ENCODE data around the gene SLC2A9.

Gene SLC2A9

DNA sequence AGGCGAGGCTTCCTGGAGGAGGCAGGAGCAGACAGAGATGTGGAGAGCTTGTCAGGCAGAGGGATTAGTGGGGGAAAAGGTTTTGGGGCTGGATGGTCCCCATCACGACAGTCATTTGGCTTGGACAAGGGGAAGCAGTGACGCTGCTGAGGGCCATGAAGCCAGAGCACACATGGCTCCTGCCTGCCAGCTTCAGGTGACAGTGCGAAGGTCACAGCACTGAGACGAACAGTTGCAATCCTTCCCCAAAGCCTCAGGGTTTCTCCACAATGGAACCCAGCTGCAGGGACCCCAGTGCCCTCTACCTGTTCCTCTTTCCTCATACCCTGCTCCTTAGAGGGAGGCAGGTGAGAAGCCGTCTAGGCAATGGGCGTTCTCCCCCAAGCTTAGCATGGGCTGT, 129.6 kb downstream of the SLC2A9 start:
- Histone ChIP-seq H3K27me3 (ENCODE audit: insufficient read depth, low read length) (no peaks in the 10 kb centered on the region), H3K9me3 (ENCODE audit: insufficient read depth, low read depth, low read length) (no peaks in the 10 kb centered on the region), H3K4me1 (ENCODE audit: insufficient read depth, low read length) (no peaks in the 10 kb centered on the region), H3K27ac (ENCODE audit: low read length) (no peak overlapping the region), H3K36me3 (ENCODE audit: insufficient read depth, low read depth, low read length) (no peaks in the 10 kb centered on the region), H3K4me3 (ENCODE audit: low read length) (no peak overlapping the region), H3K9ac (ENCODE audit: low read depth, low read length) (no peak overlapping the region)

DNA sequence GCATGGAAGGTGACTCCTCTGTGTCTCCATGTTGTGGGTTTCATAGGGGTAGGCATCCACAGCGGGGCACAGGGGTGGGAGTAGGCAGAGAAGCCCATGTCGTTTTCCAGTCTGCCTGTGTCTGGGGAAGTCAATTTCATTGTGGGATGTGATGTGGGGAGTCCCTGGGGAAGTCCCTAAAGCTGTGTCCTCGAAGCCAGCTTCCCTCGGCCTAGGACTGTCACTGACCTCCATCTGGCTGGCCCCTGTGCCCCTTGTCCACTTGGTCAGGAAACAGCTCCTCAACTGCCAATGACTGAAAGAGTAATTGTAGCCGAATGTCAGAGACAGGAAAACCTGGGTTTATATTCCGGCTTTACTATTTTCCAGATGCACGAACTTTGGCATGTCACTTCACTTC, 130.2 kb downstream of the SLC2A9 start:
- no peaks in the 10 kb centered on the region for H3K27me3 ChIP-seq (ENCODE audit: insufficient read depth, low read length)
- H3K36me3 ChIP-seq (ENCODE audit: insufficient read depth, low read depth, low read length) = no peaks in the 10 kb centered on the region
- H3K27ac ChIP-seq (ENCODE audit: low read length) = no peak overlapping the region
- no peaks in the 10 kb centered on the region for H3K9me3 ChIP-seq (ENCODE audit: insufficient read depth, low read depth, low read length)
- H3K4me1 ChIP-seq (ENCODE audit: insufficient read depth, low read length) = no peaks in the 10 kb centered on the region
- no peak overlapping the region for H3K4me3 ChIP-seq (ENCODE audit: low read length)
- no peak overlapping the region for H3K9ac ChIP-seq (ENCODE audit: low read depth, low read length)

DNA sequence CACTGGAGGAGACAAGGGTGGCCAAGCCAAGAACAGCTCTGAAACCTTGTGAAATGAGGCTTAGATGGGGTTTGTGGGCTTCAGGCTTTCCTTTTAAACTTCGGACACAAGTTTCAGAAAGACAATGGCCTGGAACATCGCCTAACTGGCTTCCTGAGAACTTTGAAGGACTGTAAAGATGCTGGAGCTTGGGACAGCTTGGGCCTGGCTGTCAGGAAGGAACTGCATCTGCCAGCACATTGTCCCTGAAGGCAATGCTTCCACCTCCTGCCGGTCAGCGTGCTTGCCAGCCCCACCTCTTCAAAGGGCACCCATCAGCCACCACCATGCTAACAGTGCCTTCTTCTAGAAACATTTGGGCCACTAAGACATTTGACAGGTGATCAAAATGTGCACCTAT, 132.0 kb downstream of the SLC2A9 start:
- H3K4me1 ChIP-seq (ENCODE audit: insufficient read depth, low read length) = no peaks in the 10 kb centered on the region
- no peaks in the 10 kb centered on the region for H3K27me3 ChIP-seq (ENCODE audit: insufficient read depth, low read length)
- H3K9me3 ChIP-seq (ENCODE audit: insufficient read depth, low read depth, low read length) = no peaks in the 10 kb centered on the region
- no peak overlapping the region for H3K9ac ChIP-seq (ENCODE audit: low read depth, low read length)
- H3K4me3 ChIP-seq (ENCODE audit: low read length) = no peak overlapping the region
- no peak overlapping the region for H3K27ac ChIP-seq (ENCODE audit: low read length)
- no peaks in the 10 kb centered on the region for H3K36me3 ChIP-seq (ENCODE audit: insufficient read depth, low read depth, low read length)

DNA sequence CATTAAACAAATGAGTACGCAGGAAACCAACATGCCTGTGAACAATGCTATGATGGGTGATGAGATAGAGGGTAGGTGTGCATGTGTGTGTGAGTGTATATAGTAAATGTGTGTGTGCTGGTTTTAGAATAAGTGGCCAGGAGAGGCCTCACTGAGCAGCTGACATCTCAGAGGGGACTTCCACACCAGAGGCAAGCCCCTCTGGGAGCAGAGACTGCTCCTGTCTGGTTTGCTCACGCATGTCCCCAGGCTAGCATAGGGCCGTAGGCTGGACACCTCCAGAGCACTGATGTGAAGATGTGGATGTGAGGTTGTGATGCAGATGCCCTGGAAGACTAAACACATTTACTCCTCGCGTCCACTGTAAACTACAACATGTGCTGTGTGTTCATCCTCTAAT, 135.3 kb downstream of the SLC2A9 start:
- Histone ChIP-seq H3K9me3 (ENCODE audit: insufficient read depth, low read depth, low read length) (no peaks in the 10 kb centered on the region), H3K4me3 (ENCODE audit: low read length) (no peak overlapping the region), H3K9ac (ENCODE audit: low read depth, low read length) (no peak overlapping the region), H3K27me3 (ENCODE audit: insufficient read depth, low read length) (no peaks in the 10 kb centered on the region), H3K27ac (ENCODE audit: low read length) (no peak overlapping the region), H3K4me1 (ENCODE audit: insufficient read depth, low read length) (peaks cover 20% of the 10 kb centered on the region; the same call in 1 of the 2 replicates), H3K36me3 (ENCODE audit: insufficient read depth, low read depth, low read length) (no peaks in the 10 kb centered on the region)

DNA sequence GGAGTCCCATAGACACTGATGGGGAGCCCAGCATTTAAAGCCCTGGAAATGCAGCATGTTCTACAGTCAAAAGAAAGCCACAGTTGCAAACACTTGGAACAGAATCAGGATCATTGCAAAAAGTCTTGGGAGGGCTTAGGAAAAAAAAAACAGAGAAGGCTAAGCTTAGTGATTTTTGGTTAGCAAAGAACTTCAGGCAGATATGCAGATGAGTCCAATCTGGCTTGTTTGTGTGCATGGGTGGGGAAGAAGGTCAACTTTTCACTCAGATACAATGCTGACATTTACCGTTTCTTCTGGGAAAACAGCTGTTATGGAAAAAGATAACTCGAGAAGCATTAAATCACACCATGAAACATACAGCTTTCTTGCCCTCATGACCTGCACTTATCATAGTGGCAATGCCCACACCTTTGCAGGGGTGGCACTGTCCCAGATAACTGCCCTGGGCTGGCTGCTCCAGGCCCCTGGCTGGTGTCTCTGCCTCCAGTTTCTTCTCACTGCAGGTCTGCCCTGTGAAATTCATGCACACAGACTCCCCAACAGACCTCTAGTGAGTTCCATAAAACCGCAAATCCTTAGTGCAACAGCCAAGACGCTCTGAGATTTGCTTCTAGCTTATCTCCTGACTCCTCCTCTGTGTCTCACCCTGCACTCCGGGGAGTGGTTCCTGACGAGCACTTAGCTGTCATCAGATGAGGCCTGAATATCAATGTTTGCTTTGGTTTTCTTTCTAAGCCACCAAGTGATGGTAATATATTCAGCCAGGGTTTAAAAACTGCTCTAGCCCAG, 140.7 kb downstream of the SLC2A9 start:
- H3K4me3 ChIP-seq (ENCODE audit: low read length) = no peak overlapping the region
- H3K36me3 ChIP-seq (ENCODE audit: insufficient read depth, low read depth, low read length) = no peaks in the 10 kb centered on the region
- peaks cover 24% of the 10 kb centered on the region; the same call in 1 of the 2 replicates for H3K4me1 ChIP-seq (ENCODE audit: insufficient read depth, low read length)

DNA sequence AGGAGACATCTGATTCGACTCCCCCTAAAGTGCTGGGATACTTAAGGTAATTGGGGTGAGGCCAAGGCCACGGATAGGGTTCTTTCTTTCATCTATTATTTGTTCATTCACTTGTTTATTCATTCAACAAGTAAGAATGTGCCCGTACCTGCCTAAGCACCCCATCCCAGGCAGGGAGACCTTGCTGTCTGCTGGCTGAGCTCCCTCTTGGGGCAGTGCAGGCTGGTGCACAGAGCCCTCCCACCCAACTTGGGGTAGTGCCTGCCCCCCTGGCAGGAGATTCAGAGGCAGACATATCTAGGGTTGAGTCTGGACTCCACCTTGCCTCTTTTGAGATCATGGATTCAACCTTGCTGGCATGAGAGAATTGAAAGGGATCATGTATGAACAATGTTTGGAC, 144.2 kb downstream of the SLC2A9 start:
- Histone ChIP-seq H3K27me3 (ENCODE audit: insufficient read depth, low read length) (no peaks in the 10 kb centered on the region), H3K9me3 (ENCODE audit: insufficient read depth, low read depth, low read length) (no peaks in the 10 kb centered on the region), H3K9ac (ENCODE audit: low read depth, low read length) (no peak overlapping the region), H3K36me3 (ENCODE audit: insufficient read depth, low read depth, low read length) (no peaks in the 10 kb centered on the region), H3K4me3 (ENCODE audit: low read length) (no peak overlapping the region), H3K4me1 (ENCODE audit: insufficient read depth, low read length) (peaks cover 14% of the 10 kb centered on the region; the same call in 1 of the 2 replicates), H3K27ac (ENCODE audit: low read length) (no peak overlapping the region)

More for the DNA sequence above, 140.7 kb downstream of the SLC2A9 start:
- Histone ChIP-seq H3K9me3 (ENCODE audit: insufficient read depth, low read depth, low read length) (no peaks in the 10 kb centered on the region), H3K27ac (ENCODE audit: low read length) (no peak overlapping the region), H3K9ac (ENCODE audit: low read depth, low read length) (no peak overlapping the region), H3K27me3 (ENCODE audit: insufficient read depth, low read length) (no peaks in the 10 kb centered on the region)

DNA sequence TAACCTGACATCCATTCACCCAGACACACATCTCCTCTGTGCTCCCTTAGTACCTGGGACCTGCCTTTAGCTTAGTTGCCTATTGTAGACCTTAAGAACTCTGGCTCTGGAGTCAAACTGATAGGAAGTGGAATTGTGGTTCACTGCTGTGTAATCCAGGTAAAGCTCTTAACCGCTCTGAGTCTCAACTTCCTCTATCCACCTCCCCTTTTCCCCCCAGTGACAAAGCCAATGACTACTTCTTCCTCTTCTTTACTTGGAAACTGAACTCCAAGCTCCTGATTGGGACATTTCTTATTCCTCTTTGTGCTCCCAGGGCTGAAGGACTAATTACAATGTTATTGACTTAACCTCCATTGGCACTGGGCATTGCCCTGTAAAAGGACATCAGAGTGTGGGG, 145.8 kb downstream of the SLC2A9 start:
- Histone ChIP-seq H3K27ac (ENCODE audit: low read length) (no peak overlapping the region), H3K36me3 (ENCODE audit: insufficient read depth, low read depth, low read length) (no peaks in the 10 kb centered on the region), H3K9ac (ENCODE audit: low read depth, low read length) (no peak overlapping the region), H3K4me3 (ENCODE audit: low read length) (no peak overlapping the region), H3K4me1 (ENCODE audit: insufficient read depth, low read length) (no peaks in the 10 kb centered on the region), H3K9me3 (ENCODE audit: insufficient read depth, low read depth, low read length) (no peaks in the 10 kb centered on the region), H3K27me3 (ENCODE audit: insufficient read depth, low read length) (no peaks in the 10 kb centered on the region)

DNA sequence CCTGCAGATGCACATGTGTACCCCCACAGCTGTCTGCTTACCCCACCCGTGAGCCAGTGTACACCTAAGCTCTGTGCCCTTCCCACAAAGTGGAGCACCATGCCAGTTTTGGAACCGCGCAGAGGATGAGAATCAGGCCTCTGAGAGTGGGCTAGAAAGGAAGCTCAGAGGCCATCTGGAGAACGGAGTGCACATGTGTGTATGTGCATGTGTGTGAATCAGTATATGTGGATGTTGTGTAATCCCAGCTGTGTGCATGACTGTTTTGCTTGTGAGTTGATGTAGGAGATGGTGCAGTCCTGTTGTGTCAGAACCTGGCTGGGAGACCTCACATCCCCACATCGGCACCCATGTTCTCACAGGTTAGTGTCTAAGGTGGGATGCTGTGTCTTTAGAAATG, 146.9 kb downstream of the SLC2A9 start:
- H3K9me3 ChIP-seq (ENCODE audit: insufficient read depth, low read depth, low read length) = no peaks in the 10 kb centered on the region
- no peak overlapping the region for H3K9ac ChIP-seq (ENCODE audit: low read depth, low read length)
- no peaks in the 10 kb centered on the region for H3K27me3 ChIP-seq (ENCODE audit: insufficient read depth, low read length)
- H3K27ac ChIP-seq (ENCODE audit: low read length) = no peak overlapping the region
- no peaks in the 10 kb centered on the region for H3K36me3 ChIP-seq (ENCODE audit: insufficient read depth, low read depth, low read length)
- H3K4me1 ChIP-seq (ENCODE audit: insufficient read depth, low read length) = no peaks in the 10 kb centered on the region
- no peak overlapping the region for H3K4me3 ChIP-seq (ENCODE audit: low read length)

DNA sequence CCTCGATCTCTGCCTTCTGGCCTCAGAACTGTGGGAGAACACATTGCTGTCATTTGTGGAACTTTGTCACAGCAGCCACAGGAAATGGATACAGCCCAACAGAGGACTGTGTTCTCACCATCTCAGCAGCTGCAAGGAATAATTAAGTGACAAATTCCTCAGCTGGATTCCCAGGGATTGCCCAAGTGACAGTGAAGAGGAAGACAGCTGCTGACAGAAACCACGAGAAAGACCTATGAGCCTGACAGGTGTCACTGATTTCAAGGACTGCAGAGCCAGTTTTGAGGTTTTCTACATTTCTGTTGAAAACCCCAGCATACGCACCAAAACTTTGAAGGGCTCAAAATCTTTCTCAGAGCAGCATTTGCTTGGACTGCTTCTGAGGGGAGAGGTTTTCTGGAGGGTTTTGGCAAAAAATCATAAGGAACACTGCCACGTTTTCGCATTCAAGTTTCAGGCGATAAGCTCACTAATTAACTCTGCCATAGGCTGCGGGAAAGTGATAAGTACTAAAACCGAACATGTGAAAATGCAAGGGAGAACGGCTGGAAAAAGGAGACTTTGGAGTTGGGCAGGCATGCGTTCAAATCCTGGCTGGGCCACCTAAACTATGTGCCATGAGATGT, 151.0 kb downstream of the SLC2A9 start:
- H3K27ac ChIP-seq (ENCODE audit: low read length) = no peak overlapping the region
- H3K4me3 ChIP-seq (ENCODE audit: low read length) = no peak overlapping the region

DNA sequence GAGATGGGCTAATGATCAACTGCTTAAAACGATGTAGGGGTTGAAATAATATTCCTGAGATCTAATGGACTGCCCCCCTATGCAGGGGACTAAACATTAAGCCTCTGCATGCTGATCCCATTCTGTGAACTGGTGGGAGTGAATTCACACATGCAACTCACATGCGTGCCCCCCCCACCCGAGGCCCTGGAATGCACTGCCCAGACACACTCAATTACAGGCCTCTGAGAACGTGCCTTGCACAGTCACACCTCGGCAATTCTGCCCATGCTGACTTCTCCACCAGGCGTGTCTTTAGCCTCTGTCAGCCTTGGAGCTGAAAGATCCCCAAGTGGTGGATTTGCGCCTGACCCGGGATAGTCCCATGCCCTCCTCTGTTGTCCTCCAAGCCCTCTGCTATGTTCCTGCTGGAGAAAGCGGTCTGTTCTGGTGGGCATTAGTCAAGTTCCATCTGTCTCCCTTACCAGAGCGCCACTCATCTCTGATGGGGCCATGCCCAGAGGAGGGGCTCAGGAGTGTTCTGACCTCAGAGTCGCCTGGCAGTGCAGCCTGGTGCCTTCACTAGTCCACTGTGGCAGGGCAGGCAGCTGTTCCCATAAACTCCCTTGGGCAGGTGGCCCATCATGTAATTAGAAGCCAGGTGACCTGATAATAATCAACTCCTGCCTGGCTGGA, 153.4 kb downstream of the SLC2A9 start:
- Histone ChIP-seq H3K9me3 (ENCODE audit: insufficient read depth, low read depth, low read length) (no peaks in the 10 kb centered on the region), H3K9ac (ENCODE audit: low read depth, low read length) (no peak overlapping the region), H3K4me3 (ENCODE audit: low read length) (no peak overlapping the region), H3K36me3 (ENCODE audit: insufficient read depth, low read depth, low read length) (no peaks in the 10 kb centered on the region), H3K27me3 (ENCODE audit: insufficient read depth, low read length) (no peaks in the 10 kb centered on the region), H3K27ac (ENCODE audit: low read length) (no peak overlapping the region), H3K4me1 (ENCODE audit: insufficient read depth, low read length) (no peaks in the 10 kb centered on the region)

More for the DNA sequence above, 151.0 kb downstream of the SLC2A9 start:
- H3K36me3 ChIP-seq (ENCODE audit: insufficient read depth, low read depth, low read length) = no peaks in the 10 kb centered on the region
- no peaks in the 10 kb centered on the region for H3K27me3 ChIP-seq (ENCODE audit: insufficient read depth, low read length)
- H3K9me3 ChIP-seq (ENCODE audit: insufficient read depth, low read depth, low read length) = no peaks in the 10 kb centered on the region
- no peak overlapping the region for H3K9ac ChIP-seq (ENCODE audit: low read depth, low read length)
- no peaks in the 10 kb centered on the region for H3K4me1 ChIP-seq (ENCODE audit: insufficient read depth, low read length)

DNA sequence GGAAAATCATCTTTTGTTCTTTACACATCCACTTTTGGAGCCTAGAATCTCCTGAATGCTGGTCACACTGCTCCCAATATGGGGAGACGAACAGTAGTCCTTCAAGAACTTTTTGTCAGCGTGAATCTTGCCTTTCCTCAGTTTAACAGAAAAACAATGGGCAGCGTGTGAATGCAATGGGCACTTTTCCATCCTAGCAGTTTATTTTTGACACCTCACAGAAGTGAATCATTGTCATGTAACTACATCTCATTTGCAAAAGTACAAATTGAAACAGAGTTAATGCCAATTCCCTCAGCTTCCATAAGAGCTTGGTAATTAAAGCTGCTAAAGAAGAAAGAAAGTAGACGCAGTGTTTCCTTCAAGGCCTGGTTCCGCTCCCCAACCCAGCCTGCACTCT, 154.4 kb downstream of the SLC2A9 start:
- Histone ChIP-seq H3K9ac (ENCODE audit: low read depth, low read length) (no peak overlapping the region), H3K4me1 (ENCODE audit: insufficient read depth, low read length) (no peaks in the 10 kb centered on the region), H3K27ac (ENCODE audit: low read length) (no peak overlapping the region), H3K4me3 (ENCODE audit: low read length) (no peak overlapping the region), H3K27me3 (ENCODE audit: insufficient read depth, low read length) (no peaks in the 10 kb centered on the region), H3K9me3 (ENCODE audit: insufficient read depth, low read depth, low read length) (no peaks in the 10 kb centered on the region), H3K36me3 (ENCODE audit: insufficient read depth, low read depth, low read length) (no peaks in the 10 kb centered on the region)

DNA sequence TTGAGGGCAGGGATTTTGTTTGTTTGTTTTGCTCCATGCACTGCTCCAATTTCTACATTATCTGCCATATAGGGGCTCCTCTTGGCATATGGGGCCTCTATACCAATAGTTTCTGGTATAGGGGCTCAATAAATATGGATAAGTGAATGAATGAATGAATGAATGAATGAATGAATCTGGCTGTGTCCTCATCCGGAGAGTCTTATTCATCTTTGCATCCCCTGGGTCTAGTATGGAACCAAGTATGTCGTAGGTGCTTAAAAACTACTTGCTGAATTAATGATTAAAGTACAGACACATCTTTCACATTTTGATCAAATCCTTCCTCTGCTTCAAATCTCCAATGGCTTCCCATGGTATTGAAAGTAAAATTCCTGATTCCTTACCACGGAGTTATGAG, 159.7 kb downstream of the SLC2A9 start:
- H3K27ac ChIP-seq (ENCODE audit: low read length) = no peak overlapping the region

More for the DNA sequence above, 159.7 kb downstream of the SLC2A9 start:
- Histone ChIP-seq H3K9me3 (ENCODE audit: insufficient read depth, low read depth, low read length) (no peaks in the 10 kb centered on the region), H3K4me3 (ENCODE audit: low read length) (no peak overlapping the region), H3K4me1 (ENCODE audit: insufficient read depth, low read length) (no peaks in the 10 kb centered on the region), H3K27me3 (ENCODE audit: insufficient read depth, low read length) (no peaks in the 10 kb centered on the region), H3K9ac (ENCODE audit: low read depth, low read length) (no peak overlapping the region), H3K36me3 (ENCODE audit: insufficient read depth, low read depth, low read length) (no peaks in the 10 kb centered on the region)
